SK-N-SH treated with all-trans-retinoic acid at 6 μM for 48 hours (cell line): Measurements from ENCODE around the gene EML4.

ENCODE experiments used
- GLIS3 ChIP-seq: fragments of 250-450 bp; sonication (Bioruptor Pico); IDR thresholded peaks from 2 replicates; pipeline ENCODE4 v1.5.0; 2020; ENCODE audit warnings: mild to moderate bottlenecking, moderate library complexity
- OSR1 ChIP-seq: fragments of 250-450 bp; sonication (Bioruptor Pico); IDR thresholded peaks from 2 replicates; pipeline ENCODE4 v1.8.0; 2022; ENCODE audit warnings: moderate library complexity, mild to moderate bottlenecking, inconsistent platforms
- TCF4 ChIP-seq: fragments of 250-450 bp; sonication (Bioruptor Pico); IDR thresholded peaks from 2 replicates; pipeline ENCODE4 v1.8.0; 2021; ENCODE audit warnings: mild to moderate bottlenecking, moderate library complexity, borderline replicate concordance
- TOX ChIP-seq: fragments of 250-450 bp; sonication (Bioruptor Pico); IDR thresholded peaks from 2 replicates; pipeline ENCODE4 v1.8.0; 2021; ENCODE audit warnings: mild to moderate bottlenecking, moderate library complexity, borderline replicate concordance
- ZNF8 ChIP-seq: fragments of 450-650 bp; formaldehyde crosslinking; IDR thresholded peaks from 2 replicates; pipeline ENCODE4 v1.5.0; 2020; ENCODE audit warnings: mild to moderate bottlenecking, moderate library complexity
- TF ChIP-seq, protein P1 (sequence below): fragments of 250-450 bp; sonication (Bioruptor Pico); IDR thresholded peaks from 2 replicates; pipeline ENCODE4 v1.5.0; 2020; ENCODE audit warnings: mild to moderate bottlenecking, moderate library complexity
- TF ChIP-seq, protein P2 (sequence below): fragments of 250-450 bp; sonication (Bioruptor Pico); IDR thresholded peaks from 2 replicates; pipeline ENCODE4 v1.8.0; 2020; ENCODE audit warnings: mild to moderate bottlenecking, moderate library complexity, borderline replicate concordance

DNA sequence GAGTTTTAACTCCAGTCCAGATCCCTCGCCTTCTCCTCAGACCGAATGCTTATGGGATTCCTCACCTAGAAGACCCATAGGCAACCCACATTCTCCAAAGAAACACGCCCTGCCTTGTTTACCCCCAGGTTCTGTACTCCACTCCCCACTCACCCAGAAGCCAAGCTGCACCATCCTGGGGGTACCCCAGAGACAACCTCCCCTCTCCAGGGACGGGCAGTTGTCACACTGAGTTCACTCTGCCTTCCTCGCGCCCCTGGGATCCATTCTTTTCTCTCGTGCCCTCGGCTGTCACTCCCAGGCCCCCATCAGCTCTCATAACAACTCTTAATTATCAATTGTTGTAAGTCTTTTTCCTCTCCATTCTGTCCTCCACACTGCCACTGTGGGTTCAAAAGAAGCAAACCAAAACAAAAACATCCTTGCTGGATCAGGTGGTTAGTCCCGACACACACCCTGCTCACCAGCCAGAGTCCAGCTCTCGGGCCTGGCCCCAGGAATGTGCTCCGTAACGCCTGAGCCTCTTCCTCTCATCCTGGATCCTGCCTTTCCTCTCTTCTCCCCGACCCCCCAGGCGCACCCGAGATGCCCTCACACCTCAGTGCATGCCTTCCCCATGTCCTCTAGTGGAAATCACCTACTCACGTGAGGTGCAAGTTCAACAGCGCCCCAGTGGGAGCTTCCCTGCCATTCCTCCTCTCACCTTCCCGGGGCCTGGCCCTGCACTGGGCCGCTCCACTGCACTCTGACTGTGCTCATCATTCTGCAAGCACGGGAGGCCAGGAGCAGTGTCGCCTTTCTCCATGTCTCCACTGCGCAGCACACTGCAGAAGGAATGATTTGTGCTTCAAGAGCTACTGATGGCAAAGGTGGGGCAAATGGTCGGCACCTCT lies 171.1 kb downstream of the EML4 start:
- TF ChIP-seq, protein P1, sequence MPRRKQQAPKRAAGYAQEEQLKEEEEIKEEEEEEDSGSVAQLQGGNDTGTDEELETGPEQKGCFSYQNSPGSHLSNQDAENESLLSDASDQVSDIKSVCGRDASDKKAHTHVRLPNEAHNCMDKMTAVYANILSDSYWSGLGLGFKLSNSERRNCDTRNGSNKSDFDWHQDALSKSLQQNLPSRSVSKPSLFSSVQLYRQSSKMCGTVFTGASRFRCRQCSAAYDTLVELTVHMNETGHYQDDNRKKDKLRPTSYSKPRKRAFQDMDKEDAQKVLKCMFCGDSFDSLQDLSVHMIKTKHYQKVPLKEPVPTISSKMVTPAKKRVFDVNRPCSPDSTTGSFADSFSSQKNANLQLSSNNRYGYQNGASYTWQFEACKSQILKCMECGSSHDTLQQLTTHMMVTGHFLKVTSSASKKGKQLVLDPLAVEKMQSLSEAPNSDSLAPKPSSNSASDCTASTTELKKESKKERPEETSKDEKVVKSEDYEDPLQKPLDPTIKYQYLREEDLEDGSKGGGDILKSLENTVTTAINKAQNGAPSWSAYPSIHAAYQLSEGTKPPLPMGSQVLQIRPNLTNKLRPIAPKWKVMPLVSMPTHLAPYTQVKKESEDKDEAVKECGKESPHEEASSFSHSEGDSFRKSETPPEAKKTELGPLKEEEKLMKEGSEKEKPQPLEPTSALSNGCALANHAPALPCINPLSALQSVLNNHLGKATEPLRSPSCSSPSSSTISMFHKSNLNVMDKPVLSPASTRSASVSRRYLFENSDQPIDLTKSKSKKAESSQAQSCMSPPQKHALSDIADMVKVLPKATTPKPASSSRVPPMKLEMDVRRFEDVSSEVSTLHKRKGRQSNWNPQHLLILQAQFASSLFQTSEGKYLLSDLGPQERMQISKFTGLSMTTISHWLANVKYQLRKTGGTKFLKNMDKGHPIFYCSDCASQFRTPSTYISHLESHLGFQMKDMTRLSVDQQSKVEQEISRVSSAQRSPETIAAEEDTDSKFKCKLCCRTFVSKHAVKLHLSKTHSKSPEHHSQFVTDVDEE (CRISPR knock-in tag), result no peak
- TF ChIP-seq ZNF8 (CRISPR knock-in tag) (no peak), TOX (CRISPR knock-in tag) (no peak), GLIS3 (CRISPR knock-in tag) (no peak), OSR1 (no peak), TCF4 (CRISPR knock-in tag) (no peak)
- TF ChIP-seq, protein P2, sequence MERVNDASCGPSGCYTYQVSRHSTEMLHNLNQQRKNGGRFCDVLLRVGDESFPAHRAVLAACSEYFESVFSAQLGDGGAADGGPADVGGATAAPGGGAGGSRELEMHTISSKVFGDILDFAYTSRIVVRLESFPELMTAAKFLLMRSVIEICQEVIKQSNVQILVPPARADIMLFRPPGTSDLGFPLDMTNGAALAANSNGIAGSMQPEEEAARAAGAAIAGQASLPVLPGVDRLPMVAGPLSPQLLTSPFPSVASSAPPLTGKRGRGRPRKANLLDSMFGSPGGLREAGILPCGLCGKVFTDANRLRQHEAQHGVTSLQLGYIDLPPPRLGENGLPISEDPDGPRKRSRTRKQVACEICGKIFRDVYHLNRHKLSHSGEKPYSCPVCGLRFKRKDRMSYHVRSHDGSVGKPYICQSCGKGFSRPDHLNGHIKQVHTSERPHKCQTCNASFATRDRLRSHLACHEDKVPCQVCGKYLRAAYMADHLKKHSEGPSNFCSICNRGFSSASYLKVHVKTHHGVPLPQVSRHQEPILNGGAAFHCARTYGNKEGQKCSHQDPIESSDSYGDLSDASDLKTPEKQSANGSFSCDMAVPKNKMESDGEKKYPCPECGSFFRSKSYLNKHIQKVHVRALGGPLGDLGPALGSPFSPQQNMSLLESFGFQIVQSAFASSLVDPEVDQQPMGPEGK, result no peak
